ENCODE results near the gene CCN5.

The CCN5 gene

DNA sequence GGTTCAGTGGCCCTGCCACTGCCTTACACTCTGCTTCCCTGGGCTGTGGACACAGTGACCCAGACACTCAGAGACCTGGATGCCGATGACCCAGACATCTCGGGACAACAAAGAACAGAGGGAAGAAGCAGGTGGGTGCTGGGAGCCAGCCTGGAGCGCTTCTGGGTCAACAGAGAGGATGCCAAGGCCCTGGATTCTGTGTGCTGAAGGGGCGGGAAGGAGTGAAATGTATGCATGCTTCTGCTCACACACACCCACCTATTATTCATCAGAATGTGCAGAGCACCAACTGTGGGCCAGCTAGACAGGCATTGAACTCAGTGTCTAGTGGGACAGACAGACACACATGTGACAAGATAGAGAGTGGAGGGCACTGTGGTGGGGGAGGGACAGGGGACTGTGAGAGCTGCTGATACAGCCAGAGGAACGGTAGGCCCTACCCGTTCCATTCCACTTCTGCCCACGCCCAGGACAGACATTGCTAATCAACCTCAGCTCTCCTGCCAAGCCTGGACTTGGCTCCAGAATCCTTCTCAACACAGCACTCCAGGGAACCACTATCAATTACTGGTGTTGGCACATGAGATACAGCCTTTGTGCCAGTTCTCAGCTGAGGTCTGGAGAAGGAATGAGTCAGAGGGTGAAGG, 50.7 kb downstream of the CCN5 start:
- Histone ChIP-seq H3K36me3 (ENCODE audit: control insufficient read depth, insufficient read depth, low read length) (no peaks in the 10 kb centered on the region), H3K4me3 (replicated peaks; ENCODE audit: low read depth, low read length) (no peak overlapping the region), H3K27me3 (replicated peaks; ENCODE audit: control insufficient read depth, insufficient read depth, low read length) (peaks cover 3% of the 10 kb centered on the region)
- TF ChIP-seq CTCF (IDR thresholded peaks at IDR 0.05; ENCODE audit: insufficient read depth, low read length, poor library complexity, severe bottlenecking): no peak
- no peak for DNase-seq (ENCODE audit: extremely low read depth, insufficient read length)

GRCh38 chr20:44768256-44768655, 53.1 kb downstream of the CCN5 start:
- TF ChIP-seq CTCF (IDR thresholded peaks at IDR 0.05; ENCODE audit: insufficient read depth, low read length, poor library complexity, severe bottlenecking): no peak
- Histone ChIP-seq H3K4me3 (replicated peaks; ENCODE audit: low read depth, low read length) (no peak overlapping the region), H3K36me3 (ENCODE audit: control insufficient read depth, insufficient read depth, low read length) (no peaks in the 10 kb centered on the region), H3K27me3 (replicated peaks; ENCODE audit: control insufficient read depth, insufficient read depth, low read length) (peaks cover 3% of the 10 kb centered on the region)
- no peak for DNase-seq (ENCODE audit: extremely low read depth, insufficient read length)

DNA sequence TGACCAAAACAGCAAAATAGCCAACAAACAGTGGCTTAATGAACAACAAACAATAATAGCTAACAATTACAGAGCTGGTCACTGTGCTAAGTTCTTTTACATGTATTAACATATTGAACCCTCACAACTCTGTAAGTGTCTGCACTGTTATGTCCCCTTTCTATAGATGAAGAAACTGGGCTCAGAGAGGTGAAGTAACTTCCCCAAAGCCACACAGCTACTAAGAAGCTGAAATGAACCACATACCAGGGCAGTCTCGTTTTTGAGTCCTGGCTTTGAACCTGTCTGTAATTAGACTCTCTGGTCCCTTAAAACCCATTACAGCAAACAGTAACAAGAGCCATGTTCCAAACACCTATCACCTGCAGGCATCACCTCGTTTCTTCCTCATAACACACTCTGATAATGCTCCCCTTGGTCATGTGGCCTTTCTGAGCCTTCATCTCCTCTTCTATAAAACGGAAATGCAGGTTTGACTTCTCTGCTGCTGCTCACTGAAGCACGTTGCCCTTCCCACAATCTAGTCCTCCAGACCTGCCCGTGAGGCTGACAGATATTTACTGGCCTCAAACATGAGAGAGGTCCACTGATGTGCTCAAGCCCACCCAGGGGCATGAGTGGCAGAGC, 53.8 kb downstream of the CCN5 start:
- no peaks in the 10 kb centered on the region for H3K36me3 ChIP-seq (ENCODE audit: control insufficient read depth, insufficient read depth, low read length)
- H3K27me3 ChIP-seq (replicated peaks; ENCODE audit: control insufficient read depth, insufficient read depth, low read length): peaks cover 3% of the 10 kb centered on the region
- no peak for TF ChIP-seq CTCF (IDR thresholded peaks at IDR 0.05; ENCODE audit: insufficient read depth, low read length, poor library complexity, severe bottlenecking)
- DNase-seq (ENCODE audit: extremely low read depth, insufficient read length): no peak
- no peak overlapping the region for H3K4me3 ChIP-seq (replicated peaks; ENCODE audit: low read depth, low read length)

DNA sequence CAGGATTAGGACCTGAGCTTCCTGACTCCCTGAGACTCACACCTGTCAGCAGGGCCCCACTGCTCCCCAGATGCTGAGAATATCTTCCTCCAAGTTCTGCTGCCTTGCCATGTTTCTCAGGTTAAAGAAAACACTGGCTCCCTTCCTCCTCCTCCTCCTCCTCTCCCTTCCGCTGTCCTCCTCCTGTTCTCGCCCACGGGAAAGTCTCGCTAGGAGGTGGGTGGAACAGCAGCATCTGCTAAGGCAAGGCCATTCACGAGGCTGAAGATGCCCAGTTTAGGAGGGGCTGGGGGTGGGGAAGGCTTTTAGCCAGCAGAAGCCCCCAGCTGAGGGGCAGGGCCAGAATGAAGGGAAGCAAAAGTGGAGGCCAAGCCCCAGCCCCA, 54.3 kb downstream of the CCN5 start:
- no peak overlapping the region for H3K4me3 ChIP-seq (replicated peaks; ENCODE audit: low read depth, low read length)
- no peak for DNase-seq (ENCODE audit: extremely low read depth, insufficient read length)
- TF ChIP-seq CTCF (IDR thresholded peaks at IDR 0.05; ENCODE audit: insufficient read depth, low read length, poor library complexity, severe bottlenecking): no peak
- H3K27me3 ChIP-seq (replicated peaks; ENCODE audit: control insufficient read depth, insufficient read depth, low read length): no peaks in the 10 kb centered on the region; the same call in none of the 2 replicates
- no peaks in the 10 kb centered on the region for H3K36me3 ChIP-seq (ENCODE audit: control insufficient read depth, insufficient read depth, low read length)

DNA sequence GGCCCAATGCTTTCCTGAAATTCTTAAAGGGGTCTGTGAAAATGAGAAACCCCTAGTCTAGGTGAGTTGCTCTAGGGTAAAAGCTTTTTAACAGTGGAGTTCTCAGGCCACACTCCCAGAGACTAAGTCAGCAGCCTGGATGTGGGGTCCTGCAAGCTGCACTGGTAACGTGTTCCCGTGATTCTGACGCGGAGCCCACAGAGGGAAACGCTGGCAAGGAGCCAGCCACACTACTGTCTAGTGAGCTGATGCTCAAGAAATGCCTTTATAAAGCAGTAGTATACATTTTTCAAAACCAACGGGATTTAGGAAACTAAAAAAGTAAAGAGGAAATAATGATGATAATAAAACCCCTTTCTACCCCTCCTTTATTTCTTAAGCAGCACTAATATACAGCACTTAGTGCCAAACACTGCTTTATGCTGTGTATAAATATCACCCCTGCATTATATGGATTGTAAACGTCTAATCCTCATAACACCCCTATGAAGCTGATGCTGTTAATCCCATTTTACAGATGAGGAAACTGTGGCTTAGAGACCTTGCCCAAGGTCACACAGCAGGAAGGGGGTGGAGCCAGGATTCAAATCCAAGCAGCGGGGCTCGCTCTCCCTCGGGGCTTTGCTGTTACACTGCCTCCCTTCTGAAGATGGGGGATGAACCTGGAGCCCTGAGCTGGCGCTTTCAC, 55.5 kb downstream of the CCN5 start:
- TF ChIP-seq CTCF (IDR thresholded peaks at IDR 0.05; ENCODE audit: insufficient read depth, low read length, poor library complexity, severe bottlenecking): no peak

More for the DNA sequence above, 55.5 kb downstream of the CCN5 start:
- H3K4me3 ChIP-seq (replicated peaks; ENCODE audit: low read depth, low read length): no peak overlapping the region
- no peaks in the 10 kb centered on the region; the same call in none of the 2 replicates for H3K27me3 ChIP-seq (replicated peaks; ENCODE audit: control insufficient read depth, insufficient read depth, low read length)
- no peaks in the 10 kb centered on the region for H3K36me3 ChIP-seq (ENCODE audit: control insufficient read depth, insufficient read depth, low read length)
- no peak for DNase-seq (ENCODE audit: extremely low read depth, insufficient read length)

Measured in GM06990 (cell line).